HT1080 (cell line): ENCODE measurements around the gene KRT16. TPM values are rescaled to one million over a fixed set of nuclear protein-coding genes. Genes with fewer than 3 reads are reported as not detected.

Source experiments
- DNase-seq: peaks from one replicate; pipeline ENCODE4 v3.0.0-alpha.2; 2015; ENCODE audit warnings: low read depth
- polyA plus RNA-seq, 2 experiments: library from polyadenylated mRNA; depleted of rRNA; stranded (reverse); fragments of >200 nt; gene quantifications; 2 replicates each; pipeline ENCODE4 v1.2.3, GENCODE V29; 2015
- total RNA-seq: library from RNA; depleted of rRNA; stranded (reverse); fragments of >200 nt; shearing (Covaris generic); gene quantifications from 2 replicates; pipeline ENCODE4 v1.2.3, GENCODE V29; 2014; rRNA removed

The KRT16 gene
- total RNA-seq, result not detected in 2 replicates
- polyA plus RNA-seq (2015; cell fraction: cytosol; rRNA removed), result 0.06 TPM in 1 of 2 replicates, not detected in the other
- polyA plus RNA-seq (2015; cell fraction: nucleus; rRNA removed), result 0.07 TPM in 1 of 2 replicates, not detected in the other

GRCh38 chr17:41612376-41613160 is at the start of gene KRT16:
TSS of gene KRT16 (minus strand) at chr17:41612767. CDS start at chr17:41612688, 79 bp downstream.
- peak; percentile 41 for DNase-seq

- DNase-seq, result peak; percentile 45
Measured at GRCh38 chr17:41660221-41660711, 47.7 kb upstream of the KRT16 start.

GRCh38 chr17:41659427-41660212 is 47.1 kb upstream of the KRT16 start:
- DNase-seq, result no peak

- DNase-seq, result no peak
Measured at GRCh38 chr17:41658846-41659245, 46.3 kb upstream of the KRT16 start.

GRCh38 chr17:41657936-41658335 is 45.4 kb upstream of the KRT16 start:
- no peak for DNase-seq

GRCh38 chr17:41657176-41657754 is 44.7 kb upstream of the KRT16 start:
- no peak for DNase-seq

- no peak for DNase-seq
Measured at GRCh38 chr17:41656249-41657023, 43.9 kb upstream of the KRT16 start.

GRCh38 chr17:41655611-41656111 is 43.1 kb upstream of the KRT16 start:
- DNase-seq, result no peak

- DNase-seq, result no peak
Measured at GRCh38 chr17:41654678-41655607, 42.4 kb upstream of the KRT16 start.

- no peak for DNase-seq
Measured at GRCh38 chr17:41653892-41654677, 41.5 kb upstream of the KRT16 start.

GRCh38 chr17:41653421-41653820 is 40.9 kb upstream of the KRT16 start:
- no peak for DNase-seq

GRCh38 chr17:41652461-41652970 is 39.9 kb upstream of the KRT16 start:
- no peak for DNase-seq

GRCh38 chr17:41651625-41652460 is 39.3 kb upstream of the KRT16 start:
- no peak for DNase-seq

GRCh38 chr17:41650794-41651624 is 38.4 kb upstream of the KRT16 start:
- no peak for DNase-seq

- DNase-seq, result no peak
Measured at GRCh38 chr17:41649923-41650519, 37.5 kb upstream of the KRT16 start.
